GM12892 (cell line): ENCODE data around the gene PSMA7.

ENCODE experiments used
- POLR2A ChIP-seq: IDR thresholded peaks from 2 replicates; pipeline ENCODE4 v1.6.1; 2011; ENCODE audit warnings: low read depth, low read length, control low read depth
- POLR2AphosphoS5 ChIP-seq: IDR thresholded peaks from 2 replicates; pipeline ENCODE4 v1.6.1; 2011; ENCODE audit warnings: low read depth, low read length, control low read depth

DNA sequence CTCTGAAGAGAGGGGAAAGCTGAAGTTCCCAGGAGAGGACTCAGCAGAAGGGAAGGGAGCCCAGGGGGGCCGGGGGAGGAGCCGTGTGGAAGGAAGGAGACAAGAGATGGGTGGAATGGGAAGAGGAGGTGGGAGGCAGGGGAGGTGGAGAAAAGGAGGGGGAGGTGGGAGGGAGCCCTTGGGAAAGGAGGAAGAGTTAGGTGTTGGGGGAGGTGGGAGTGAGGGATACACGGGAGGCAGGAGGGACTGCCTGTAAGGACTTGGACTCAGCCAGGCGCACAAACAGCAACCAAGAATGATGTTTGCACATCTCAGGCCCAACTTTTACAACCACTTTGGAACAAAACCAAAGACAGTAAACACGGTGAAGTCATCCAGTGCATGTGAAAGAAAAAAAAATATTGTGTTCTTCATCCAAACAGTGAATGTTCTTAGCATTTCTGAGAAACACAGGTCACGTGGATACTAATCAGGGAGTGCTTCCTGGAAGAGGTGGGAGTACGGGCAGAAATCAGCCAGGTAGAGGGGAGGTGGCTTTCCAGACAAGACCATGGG, 38.3 kb downstream of the PSMA7 start:
- TF ChIP-seq POLR2A (no peak), POLR2AphosphoS5 (no peak)
